Body of pancreas (tissue), 4 donors: ENCODE data around the gene FIBCD1. TPM values are rescaled to one million over a fixed set of nuclear protein-coding genes. Genes with fewer than 3 reads are reported as not detected.

Source experiments
- ATAC-seq: fragments of 150-250 bp; one replicate; pipeline ENCODE4 v1.9.1; 2016
- DNase-seq, 4 donors: peaks; one replicate each; pipeline ENCODE4 v3.0.0-alpha.2; 2019
- H3K27ac ChIP-seq, 4 donors: fragments of 200-600 bp; sonication (generic); 1 replicate in 3 of 4; 2 replicates in 1 of 4; pipeline versions ENCODE4 v1.5.1 to v1.6.1; 2016 to 2019; ENCODE audit warnings: mild to moderate bottlenecking in 1 of 4, mixed read lengths in 1 of 4, moderate library complexity in 1 of 4
- H3K27me3 ChIP-seq, 2 donors: fragments of 200-600 bp; sonication (generic); one replicate each; pipeline ENCODE4 v1.6.0; 2016; ENCODE audit warnings: mild to moderate bottlenecking in 1 of 2
- H3K36me3 ChIP-seq, 2 donors: fragments of 200-600 bp; sonication (generic); replicated peaks in 1 of 2; 2 replicates each; pipeline ENCODE4 v1.5.1; 2016; ENCODE audit warnings: low read depth in 2 of 2; ENCODE audit not compliant: insufficient read depth in 1 of 2
- H3K4me1 ChIP-seq: fragments of 200-600 bp; sonication (generic); one replicate; pipeline ENCODE4 v1.6.0; 2016
- H3K4me3 ChIP-seq, 2 donors: fragments of 200-600 bp; sonication (generic); 1 replicate in 1 of 2; 2 replicates in 1 of 2; pipeline ENCODE4 v1.5.1; 2016 to 2019
- H3K9me3 ChIP-seq, 3 donors: fragments of 200-600 bp; sonication (generic); 1 replicate in 2 of 3; 2 replicates in 1 of 3; pipeline ENCODE4 v1.5.1; 2016
- POLR2A ChIP-seq, 3 donors: fragments of 450-650 bp; IDR thresholded peaks; one replicate each; pipeline ENCODE4 v1.6.1; 2016; ENCODE audit warnings: antibody characterized with exemption in 3 of 3, mild to moderate bottlenecking in 2 of 3
- WGBS, 2 donors: methylation state at CpG; one replicate each; pipeline ENCODE4 v1.1.5; 2017; 5-methylcytosine and 5-hydroxymethylcytosine counted together
- intact Hi-C: fragments of 100-400 bp; cut with DNase I; formaldehyde crosslinking; loops from one replicate; pipeline ENCODE4 v1.15.1; 2023
- total RNA-seq, 2 donors: library from RNA; depleted of rRNA; stranded (reverse); fragments of >200 nt; gene quantifications; one replicate each; pipeline ENCODE4 v1.1.0, GENCODE V29; 2016
- TF ChIP-seq, protein P1 (sequence below), 7 experiments: fragments of 450-650 bp in 4 of 7; fragments of 200-600 bp in 3 of 7; sonication (generic) in 3 of 7; IDR thresholded peaks; one replicate each; pipeline ENCODE4 v1.5.1; 2016 to 2019; ENCODE audit warnings: antibody characterized with exemption in 7 of 7

Gene FIBCD1
- total RNA-seq, 2 donors from 2014 or later: 0.78 TPM; not detected in 1

GRCh38 chr9:130975156-130975555, 36.1 kb upstream of the FIBCD1 start:
- no peaks in the 10 kb centered on the region for H3K9me3 ChIP-seq
- H3K27ac ChIP-seq: no peak overlapping the region
- DNase-seq (no peak), ATAC-seq (no peak)
- H3K4me1 ChIP-seq: no peaks in the 10 kb centered on the region
- H3K36me3 ChIP-seq: no peaks in the 10 kb centered on the region
- TF ChIP-seq POLR2A (IDR thresholded peaks at IDR 0.05): no peak
- TF ChIP-seq, protein P1, sequence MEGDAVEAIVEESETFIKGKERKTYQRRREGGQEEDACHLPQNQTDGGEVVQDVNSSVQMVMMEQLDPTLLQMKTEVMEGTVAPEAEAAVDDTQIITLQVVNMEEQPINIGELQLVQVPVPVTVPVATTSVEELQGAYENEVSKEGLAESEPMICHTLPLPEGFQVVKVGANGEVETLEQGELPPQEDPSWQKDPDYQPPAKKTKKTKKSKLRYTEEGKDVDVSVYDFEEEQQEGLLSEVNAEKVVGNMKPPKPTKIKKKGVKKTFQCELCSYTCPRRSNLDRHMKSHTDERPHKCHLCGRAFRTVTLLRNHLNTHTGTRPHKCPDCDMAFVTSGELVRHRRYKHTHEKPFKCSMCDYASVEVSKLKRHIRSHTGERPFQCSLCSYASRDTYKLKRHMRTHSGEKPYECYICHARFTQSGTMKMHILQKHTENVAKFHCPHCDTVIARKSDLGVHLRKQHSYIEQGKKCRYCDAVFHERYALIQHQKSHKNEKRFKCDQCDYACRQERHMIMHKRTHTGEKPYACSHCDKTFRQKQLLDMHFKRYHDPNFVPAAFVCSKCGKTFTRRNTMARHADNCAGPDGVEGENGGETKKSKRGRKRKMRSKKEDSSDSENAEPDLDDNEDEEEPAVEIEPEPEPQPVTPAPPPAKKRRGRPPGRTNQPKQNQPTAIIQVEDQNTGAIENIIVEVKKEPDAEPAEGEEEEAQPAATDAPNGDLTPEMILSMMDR (IDR thresholded peaks at IDR 0.05): no peak
- intact Hi-C loops: no loop called here
- H3K27me3 ChIP-seq: peaks cover 0 to 6% of the 10 kb centered on the region in 2 donors
- 70 to 79% methylated on average over 5 of the region's 5 CpGs for WGBS, 2 donors
- H3K4me3 ChIP-seq: no peak overlapping the region

GRCh38 chr9:130974697-130975096, 35.6 kb upstream of the FIBCD1 start:
- intact Hi-C loops: no loop called here
- 16 to 53% methylated on average over 5 of the region's 5 CpGs for WGBS, 2 donors

GRCh38 chr9:130973686-130974281, 34.7 kb upstream of the FIBCD1 start:
- no peaks in the 10 kb centered on the region for H3K4me1 ChIP-seq
- TF ChIP-seq POLR2A (IDR thresholded peaks at IDR 0.05): no peak
- TF ChIP-seq, protein P1 (IDR thresholded peaks at IDR 0.05): no peak
- no peak overlapping the region for H3K27ac ChIP-seq
- no peaks in the 10 kb centered on the region for H3K36me3 ChIP-seq
- H3K27me3 ChIP-seq: peaks cover 0 to 6% of the 10 kb centered on the region in 2 donors
- intact Hi-C loops: no loop called here
- DNase-seq: no peak
- WGBS, 2 donors: 28 to 61% methylated on average over 5 to 21 of the region's 21 CpGs
- no peaks in the 10 kb centered on the region for H3K9me3 ChIP-seq
- ATAC-seq: no peak
- no peak overlapping the region for H3K4me3 ChIP-seq

More at GRCh38 chr9:130974697-130975096, 35.6 kb upstream of the FIBCD1 start:
- H3K4me3 ChIP-seq: no peak overlapping the region
- DNase-seq (peak in 1 of 4 donors; percentile 5), ATAC-seq (no peak)
- no peak overlapping the region for H3K27ac ChIP-seq
- H3K36me3 ChIP-seq: no peaks in the 10 kb centered on the region
- peaks cover 0 to 6% of the 10 kb centered on the region in 2 donors for H3K27me3 ChIP-seq
- TF ChIP-seq POLR2A (IDR thresholded peaks at IDR 0.05): no peak
- TF ChIP-seq, protein P1 (IDR thresholded peaks at IDR 0.05): no peak
- no peaks in the 10 kb centered on the region for H3K4me1 ChIP-seq
- no peaks in the 10 kb centered on the region for H3K9me3 ChIP-seq

- intact Hi-C loops: no loop called here
These were observed 34.1 kb upstream of the FIBCD1 start for GRCh38 chr9:130972957-130973685.

More at GRCh38 chr9:130972957-130973685, 34.1 kb upstream of the FIBCD1 start:
- Histone ChIP-seq H3K27me3 (peaks cover 0 to 6% of the 10 kb centered on the region in 2 donors), H3K9me3 (no peaks in the 10 kb centered on the region), H3K27ac (no peak overlapping the region), H3K36me3 (no peaks in the 10 kb centered on the region), H3K4me1 (no peaks in the 10 kb centered on the region), H3K4me3 (no peak overlapping the region)
- TF ChIP-seq, protein P1 (IDR thresholded peaks at IDR 0.05): no peak
- no peak for TF ChIP-seq POLR2A (IDR thresholded peaks at IDR 0.05)
- no peak for DNase-seq
- WGBS, 2 donors: 53 to 62% methylated on average over 11 to 19 of the region's 19 CpGs
- no peak for ATAC-seq
